ENCODE results near the gene CD84.

The CD84 gene

GRCh38 chr1:160491981-160492380, 87.3 kb downstream of the CD84 start:
- Histone ChIP-seq H2AK5ac (ENCODE audit: low read length) (no peak overlapping the region), H4K91ac (ENCODE audit: low read depth, low read length) (no peak overlapping the region), H3K36me3 (ENCODE audit: control insufficient read depth in 1 of 2, insufficient read depth in 2 of 2, low read length in 2 of 2) (no peaks in the 10 kb centered on the region), H2BK5ac (ENCODE audit: low read depth, low read length, poor library complexity) (no peak overlapping the region), H3K79me1 (ENCODE audit: low read length) (no peaks in the 10 kb centered on the region), H3K79me2 (ENCODE audit: control insufficient read depth, insufficient read depth, low read length, poor library complexity) (no peaks in the 10 kb centered on the region), H3K9ac (ENCODE audit: low read length) (no peak overlapping the region), H3K27ac (ENCODE audit: low read depth, low read length) (no peak overlapping the region), H2AFZ (ENCODE audit: insufficient read depth, low read length, poor library complexity) (no peak overlapping the region), H3K9me3 (ENCODE audit: insufficient read depth, low read depth, low read length) (no peaks in the 10 kb centered on the region), H2BK120ac (ENCODE audit: insufficient read depth, low read length, poor library complexity) (no peak overlapping the region), H4K12ac (ENCODE audit: low read depth, low read length) (no peak overlapping the region), H2BK12ac (ENCODE audit: low read length) (no peak overlapping the region), H3K4ac (ENCODE audit: low read depth, low read length) (no peak overlapping the region), H3K4me1 (ENCODE audit: control insufficient read depth in 1 of 2, insufficient read depth in 2 of 2, low read length in 2 of 2) (no peaks in the 10 kb centered on the region), H3K4me3 (ENCODE audit: low read depth, low read length) (no peak overlapping the region), H3K4me2 (ENCODE audit: low read length) (no peak overlapping the region), H4K8ac (ENCODE audit: low read depth, low read length) (no peak overlapping the region), H3K27me3 (ENCODE audit: insufficient read depth, low read length) (no peaks in the 10 kb centered on the region), H3K14ac (ENCODE audit: low read length) (no peak overlapping the region), H3K23ac (ENCODE audit: low read length) (no peak overlapping the region), H3K18ac (ENCODE audit: low read length) (no peak overlapping the region)
- WGBS (ENCODE audit: extremely low coverage, insufficient coverage, insufficient read length), result no CpG with 5 or more reads among the region's 3 CpGs
- DNase-seq, result no peak

Measured in trophoblast cell (in vitro differentiated cells and primary cell).